ENCODE data around the gene DHRS3.

- no peak for TF ChIP-seq EZH2 (IDR thresholded peaks at IDR 0.05; ENCODE audit: borderline replicate concordance, low read length)
- TF ChIP-seq, protein P1, sequence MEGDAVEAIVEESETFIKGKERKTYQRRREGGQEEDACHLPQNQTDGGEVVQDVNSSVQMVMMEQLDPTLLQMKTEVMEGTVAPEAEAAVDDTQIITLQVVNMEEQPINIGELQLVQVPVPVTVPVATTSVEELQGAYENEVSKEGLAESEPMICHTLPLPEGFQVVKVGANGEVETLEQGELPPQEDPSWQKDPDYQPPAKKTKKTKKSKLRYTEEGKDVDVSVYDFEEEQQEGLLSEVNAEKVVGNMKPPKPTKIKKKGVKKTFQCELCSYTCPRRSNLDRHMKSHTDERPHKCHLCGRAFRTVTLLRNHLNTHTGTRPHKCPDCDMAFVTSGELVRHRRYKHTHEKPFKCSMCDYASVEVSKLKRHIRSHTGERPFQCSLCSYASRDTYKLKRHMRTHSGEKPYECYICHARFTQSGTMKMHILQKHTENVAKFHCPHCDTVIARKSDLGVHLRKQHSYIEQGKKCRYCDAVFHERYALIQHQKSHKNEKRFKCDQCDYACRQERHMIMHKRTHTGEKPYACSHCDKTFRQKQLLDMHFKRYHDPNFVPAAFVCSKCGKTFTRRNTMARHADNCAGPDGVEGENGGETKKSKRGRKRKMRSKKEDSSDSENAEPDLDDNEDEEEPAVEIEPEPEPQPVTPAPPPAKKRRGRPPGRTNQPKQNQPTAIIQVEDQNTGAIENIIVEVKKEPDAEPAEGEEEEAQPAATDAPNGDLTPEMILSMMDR (conservative IDR thresholded peaks at IDR 0.05 in 1 of 2, IDR thresholded peaks at IDR 0.05 in 1 of 2; ENCODE audit: extremely low read depth in 1 of 2, insufficient read depth in 1 of 2, low read depth in 1 of 2, low read length in 2 of 2) = no peak
Measured at GRCh38 chr1:12572522-12572921, 45.5 kb downstream of the DHRS3 start.
